HT-29 (cell line): ENCODE measurements around the gene PLA2G4B. TPM values are rescaled to one million over a fixed set of nuclear protein-coding genes. Genes with fewer than 3 reads are reported as not detected.

Experiments
- DNase-seq: peaks from one replicate; pipeline ENCODE4 v3.0.0-alpha.2; 2015; ENCODE audit warnings: low spot score
- total RNA-seq: library from RNA; depleted of rRNA; stranded (reverse); fragments of >200 nt; shearing (Covaris generic); gene quantifications from 2 replicates; pipeline ENCODE4 v1.2.3, GENCODE V29; 2014; rRNA removed

Gene PLA2G4B
- 3.7 and 4.6 TPM in 2 replicates for total RNA-seq

GRCh38 chr15:41838400-41838897, at the start of gene PLA2G4B:
Gene PLA2G4B (plus strand): TSS chr15:41838847. CDS start chr15:41838914, 67 bp downstream.
- DNase-seq, result peak; percentile 95

- no peak for DNase-seq
Observed at GRCh38 chr15:41789236-41789635, 49.4 kb upstream of the PLA2G4B start.

GRCh38 chr15:41789662-41790061, 49.0 kb upstream of the PLA2G4B start:
- no peak for DNase-seq

GRCh38 chr15:41790169-41790568, 48.5 kb upstream of the PLA2G4B start:
- no peak for DNase-seq

- peak; percentile 49 for DNase-seq
Observed at GRCh38 chr15:41790756-41791546, 47.7 kb upstream of the PLA2G4B start.

GRCh38 chr15:41791547-41791937, 47.1 kb upstream of the PLA2G4B start:
- no peak for DNase-seq

- DNase-seq, result no peak
Observed at GRCh38 chr15:41792000-41792637, 46.5 kb upstream of the PLA2G4B start.

GRCh38 chr15:41794081-41794480, 44.6 kb upstream of the PLA2G4B start:
- no peak for DNase-seq

- no peak for DNase-seq
Observed at GRCh38 chr15:41795996-41796856, 42.4 kb upstream of the PLA2G4B start.

GRCh38 chr15:41797201-41797944, 41.3 kb upstream of the PLA2G4B start:
- no peak for DNase-seq

GRCh38 chr15:41798607-41799487, 39.8 kb upstream of the PLA2G4B start:
- no peak for DNase-seq

- no peak for DNase-seq
Observed at GRCh38 chr15:41799488-41799805, 39.2 kb upstream of the PLA2G4B start.

- no peak for DNase-seq
Observed at GRCh38 chr15:41801185-41801584, 37.5 kb upstream of the PLA2G4B start.

GRCh38 chr15:41801850-41802455, 36.7 kb upstream of the PLA2G4B start:
- DNase-seq, result no peak

- no peak for DNase-seq
Observed at GRCh38 chr15:41804361-41804760, 34.3 kb upstream of the PLA2G4B start.

- DNase-seq, result no peak
Observed at GRCh38 chr15:41804916-41805666, 33.6 kb upstream of the PLA2G4B start.

- no peak for DNase-seq
Observed at GRCh38 chr15:41805711-41806110, 32.9 kb upstream of the PLA2G4B start.

- DNase-seq, result peak; percentile 50
Observed at GRCh38 chr15:41806291-41807181, 32.1 kb upstream of the PLA2G4B start.
